DMS79 treated with DMSO at 0.1 percent for 48 hours (cell line): ENCODE data around the gene CYP4A22.
"Not testable (repeated sequence)": the region's sequence is repeated elsewhere in the genome, so short reads cannot be mapped to it uniquely, and the experiment has no call there.

ENCODE experiments used
- DNase-seq: peaks from one replicate; lab custom pipeline; 2025; lab: John Stamatoyannopoulos, UW

CYP4A22 gene

GRCh38 chr1:47184822-47185677, 47.8 kb downstream of the CYP4A22 start:
- no peak for DNase-seq

- DNase-seq, result no peak
Measured at GRCh38 chr1:47186267-47187185, 49.3 kb downstream of the CYP4A22 start.

GRCh38 chr1:47187231-47187925, 50.1 kb downstream of the CYP4A22 start:
- DNase-seq, result no peak

GRCh38 chr1:47187926-47188250, 50.6 kb downstream of the CYP4A22 start:
- DNase-seq, result no peak

- DNase-seq, result no peak
Measured at GRCh38 chr1:47188791-47189785, 51.8 kb downstream of the CYP4A22 start.

- no peak for DNase-seq
Measured at GRCh38 chr1:47189844-47190508, 52.7 kb downstream of the CYP4A22 start, which contains the start of gene PDZK1IP1. PDZK1IP1 (minus strand) TSS chr1:47190036; CDS start chr1:47189932, 104 bp downstream.

GRCh38 chr1:47190509-47190855, 53.2 kb downstream of the CYP4A22 start:
- DNase-seq, result no peak

GRCh38 chr1:47190857-47191256, 53.6 kb downstream of the CYP4A22 start:
- no peak for DNase-seq

- DNase-seq, result no peak
Measured at GRCh38 chr1:47191940-47192457, 54.8 kb downstream of the CYP4A22 start.

- DNase-seq, result peak; percentile 89
Measured at GRCh38 chr1:47192458-47193384, 55.5 kb downstream of the CYP4A22 start.

- DNase-seq, result not testable (repeated sequence)
Measured at GRCh38 chr1:47193496-47193895, 56.3 kb downstream of the CYP4A22 start.

- DNase-seq, result no peak
Measured at GRCh38 chr1:47194311-47194710, 57.1 kb downstream of the CYP4A22 start.

- DNase-seq, result not testable (repeated sequence)
Measured at GRCh38 chr1:47195981-47196380, 58.7 kb downstream of the CYP4A22 start.

- DNase-seq, result no peak
Measured at GRCh38 chr1:47196622-47197021, 59.4 kb downstream of the CYP4A22 start.

- no peak for DNase-seq
Measured at GRCh38 chr1:47198214-47198613, 61.0 kb downstream of the CYP4A22 start.
